Measurements from ENCODE around the gene ADGRD2. TPM values are rescaled to one million over a fixed set of nuclear protein-coding genes. Genes with fewer than 3 reads are reported as not detected.

The ADGRD2 gene
- total and polyA plus RNA-seq, 2 of the 13 experiments (the other 11 are each of a cell fraction or from before 2014, with no cell fraction given) = not detected

DNA sequence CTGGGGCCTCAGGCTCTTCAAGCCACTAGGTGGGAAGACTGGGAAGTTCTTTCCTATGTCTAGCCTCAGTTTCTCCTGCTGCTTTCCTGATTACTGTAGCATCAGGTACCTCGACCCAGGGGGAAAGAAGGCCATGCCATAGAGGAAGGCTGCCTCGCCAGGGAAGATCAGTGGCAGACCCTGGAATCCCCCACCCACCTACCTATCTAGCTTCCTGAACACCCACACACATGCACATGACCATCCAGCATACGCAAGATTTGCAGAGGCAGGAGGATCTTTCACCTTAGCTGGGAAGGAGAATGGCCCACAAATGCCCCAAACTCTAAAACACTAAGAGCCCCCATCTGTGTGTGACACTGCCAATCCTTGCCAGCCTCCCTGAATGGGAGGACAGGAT lies 49.0 kb downstream of the ADGRD2 start (continued):
- TF ChIP-seq ISL2 (CRISPR knock-in tag; IDR thresholded peaks at IDR 0.05) (no peak), AGO2 (optimal IDR thresholded peaks at IDR 0.05; ENCODE audit: low read depth, low read length) (no peak), PAF1 (CRISPR knock-in tag; IDR thresholded peaks at IDR 0.05) (no peak), DNMT3B (CRISPR knock-in tag; conservative IDR thresholded peaks at IDR 0.05) (no peak), ZNF317 (CRISPR knock-in tag; IDR thresholded peaks at IDR 0.05) (no peak), ZNF350 (CRISPR knock-in tag; IDR thresholded peaks at IDR 0.05; ENCODE audit: borderline replicate concordance, low read depth) (no peak)
- TF ChIP-seq, protein P1, sequence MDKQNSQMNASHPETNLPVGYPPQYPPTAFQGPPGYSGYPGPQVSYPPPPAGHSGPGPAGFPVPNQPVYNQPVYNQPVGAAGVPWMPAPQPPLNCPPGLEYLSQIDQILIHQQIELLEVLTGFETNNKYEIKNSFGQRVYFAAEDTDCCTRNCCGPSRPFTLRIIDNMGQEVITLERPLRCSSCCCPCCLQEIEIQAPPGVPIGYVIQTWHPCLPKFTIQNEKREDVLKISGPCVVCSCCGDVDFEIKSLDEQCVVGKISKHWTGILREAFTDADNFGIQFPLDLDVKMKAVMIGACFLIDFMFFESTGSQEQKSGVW (CRISPR knock-in tag; IDR thresholded peaks at IDR 0.05; ENCODE audit: borderline replicate concordance) = no peak

DNA sequence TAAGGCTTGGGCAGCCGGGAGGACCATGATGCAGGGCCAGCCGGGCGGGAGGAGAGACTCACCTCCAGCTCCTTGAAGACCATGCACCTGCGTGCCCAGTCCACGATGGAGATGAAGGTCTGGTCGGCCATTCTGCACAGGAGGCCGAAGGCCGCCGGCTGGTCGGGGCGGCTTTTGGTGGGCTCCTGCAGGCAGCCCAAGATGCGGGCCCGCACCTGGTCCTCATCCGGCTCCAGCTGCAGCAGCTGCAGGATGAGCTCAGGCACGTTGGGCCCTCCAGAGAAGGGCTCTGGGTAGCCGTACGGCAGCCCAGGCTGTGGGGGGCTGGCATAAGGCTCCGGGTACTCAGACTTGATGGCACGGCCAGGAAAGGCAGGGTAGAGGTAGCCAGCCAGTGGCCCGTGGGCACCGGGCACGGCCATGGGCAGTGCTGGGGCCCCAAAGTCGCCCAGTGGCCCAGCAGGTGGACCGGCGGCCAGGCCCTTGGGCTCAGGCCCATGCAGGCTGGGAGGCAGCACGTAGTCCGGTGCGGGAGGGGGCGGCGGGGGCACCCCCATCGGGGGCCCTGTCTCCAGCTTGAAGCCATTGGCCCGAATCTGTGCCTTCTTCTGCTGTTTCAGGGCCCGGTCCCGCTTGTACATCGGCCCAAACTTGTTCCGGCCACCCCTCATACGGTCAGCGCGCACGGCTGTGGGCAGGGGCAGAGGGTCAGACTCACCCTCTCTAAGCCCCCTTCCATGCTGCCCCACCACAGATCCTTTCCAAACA lies 50.0 kb downstream of the ADGRD2 start:
- DNase-seq (ENCODE audit: low spot score) (no peak), FAIRE-seq (no peak), ATAC-seq (no peak)
- no peak overlapping the region for H2AFZ ChIP-seq (ENCODE audit: low read length)
- no peaks in the 10 kb centered on the region for H3K9me3 ChIP-seq (ENCODE audit: low read length)
- H3K4me1 ChIP-seq (ENCODE audit: insufficient read depth, low read length) = peaks cover 29% of the 10 kb centered on the region
- H3K4me3 ChIP-seq (replicated peaks in 1 of 3; ENCODE audit: insufficient read depth in 1 of 3, low read depth in 2 of 3, low read length in 3 of 3) = no peak overlapping the region
- CTCF ChIA-PET (ENCODE audit: low intra/inter-chr PET ratio, low total read pairs) = no interaction called here
- in situ Hi-C loops (cut with HindIII; ENCODE audit: extremely low pct_ligation_motif_present, low pct_unique_long_range_greater_than_20kb) = no loop called here
- POLR2A ChIA-PET = no interaction called here
- no peak overlapping the region for H3K9ac ChIP-seq (ENCODE audit: insufficient read depth, low read depth, low read length)
- H3K27me3 ChIP-seq (ENCODE audit: control insufficient read depth in 1 of 2, insufficient read depth in 2 of 2, low read length in 2 of 2) = no peaks in the 10 kb centered on the region
- peaks cover 2% of the 10 kb centered on the region for H3K79me2 ChIP-seq (ENCODE audit: insufficient read depth, low read length)
- intact Hi-C loops (cut with micrococcal nuclease; ENCODE audit: unreplicated experiment) = no loop called here
- H3K4me2 ChIP-seq (ENCODE audit: low read depth, low read length) = no peak overlapping the region
- no TSS peak for BruUV-seq (replicated peaks)
- 98% methylated on average over 6 of the region's 40 CpGs for whole genome bisulfite sequencing (ENCODE audit: low lambda C conversion rate)
- H3K27ac ChIP-seq (ENCODE audit: extremely low read length, insufficient read depth, low read length) = no peak overlapping the region
- no peaks in the 10 kb centered on the region for H4K20me1 ChIP-seq (ENCODE audit: insufficient read depth, low read length)
- H3K36me3 ChIP-seq (replicated peaks in 1 of 2; ENCODE audit: control insufficient read depth in 1 of 2, insufficient read depth in 2 of 2, low read length in 2 of 2) = peaks cover 10 to 15% of the 10 kb centered on the region in 2 experiments; a peak in 2 of 5 replicates
- TF ChIP-seq RBFOX2 (IDR thresholded peaks at IDR 0.05; ENCODE audit: low read depth, low read length) = peak; percentile 60
- no peak for TF ChIP-seq HDAC1 (CRISPR knock-in tag; IDR thresholded peaks at IDR 0.05)
- peak; percentile 67 for TF ChIP-seq AGO2 (optimal IDR thresholded peaks at IDR 0.05; ENCODE audit: low read depth, low read length)
- 0 out of 2 replicates have a peak, but pooled peaks have one; percentile 16 for TF ChIP-seq ZFP91 (CRISPR knock-in tag; IDR thresholded peaks at IDR 0.05; ENCODE audit: borderline replicate concordance)

All from HepG2 (cell line).